NT2/D1 (cell line): ENCODE measurements around the gene TGM2.

Source experiments
- SUZ12 ChIP-seq: IDR thresholded peaks from 2 replicates; pipeline ENCODE4 v1.6.1; 2011; ENCODE audit not compliant: insufficient read length, insufficient read depth; ENCODE audit errors: extremely low read depth
- YY1 ChIP-seq: IDR thresholded peaks from 2 replicates; pipeline ENCODE4 v1.6.1; 2011; ENCODE audit not compliant: insufficient read length, insufficient read depth
- ZNF274 ChIP-seq: IDR thresholded peaks from 2 replicates; pipeline ENCODE4 v1.6.1; 2011; ENCODE audit warnings: mild to moderate bottlenecking, low read depth, low read length

DNA sequence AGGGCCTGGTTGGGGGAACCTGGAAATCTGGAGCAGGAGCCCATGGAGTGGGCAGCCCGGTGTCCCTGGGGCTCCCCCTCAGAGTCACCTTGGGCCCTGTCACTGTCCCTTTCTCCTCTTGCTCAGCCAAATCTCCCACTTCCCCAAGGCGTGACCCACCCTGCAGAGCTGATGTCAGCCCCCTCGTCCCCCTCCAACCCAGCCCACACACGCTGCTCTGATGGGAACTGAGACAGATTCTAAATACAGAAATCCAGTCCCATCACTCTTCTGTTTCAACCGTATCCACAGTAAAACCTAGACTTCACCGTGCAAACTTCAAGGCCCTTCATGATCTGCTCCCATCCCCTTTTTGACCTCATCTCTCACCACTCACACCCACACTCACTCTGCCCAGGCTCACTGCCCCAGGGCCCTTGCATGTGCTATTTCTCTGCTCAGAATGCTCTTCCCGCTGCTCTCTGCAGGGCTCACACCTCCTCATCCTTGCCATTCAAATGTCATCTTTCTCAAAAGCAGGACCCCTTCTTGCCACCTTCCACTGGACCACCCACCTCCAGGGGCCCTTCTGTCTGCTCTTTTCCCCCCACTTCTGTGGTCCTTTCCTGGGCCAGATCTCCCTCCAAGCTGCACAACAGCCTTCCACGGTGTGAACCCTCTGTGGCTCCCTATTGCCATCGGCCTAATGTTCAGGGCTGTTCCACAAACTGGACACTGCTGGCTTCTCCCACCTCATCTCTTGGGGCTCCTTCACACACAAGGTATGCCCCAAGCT, 16.6 kb downstream of the TGM2 start:
- no peak for TF ChIP-seq SUZ12
- TF ChIP-seq YY1, result no peak
- TF ChIP-seq ZNF274, result no peak
